Measurements from ENCODE around the gene SLC16A6. TPM values are rescaled to one million over a fixed set of nuclear protein-coding genes. Genes with fewer than 3 reads are reported as not detected.
"Not testable (repeated sequence)": the region's sequence is repeated elsewhere in the genome, so short reads cannot be mapped to it uniquely, and the experiment has no call there.

SLC16A6 gene
- total RNA-seq, 4 donors from 2014 or later: 1.1 to 1.7 TPM; not detected in 2

DNA sequence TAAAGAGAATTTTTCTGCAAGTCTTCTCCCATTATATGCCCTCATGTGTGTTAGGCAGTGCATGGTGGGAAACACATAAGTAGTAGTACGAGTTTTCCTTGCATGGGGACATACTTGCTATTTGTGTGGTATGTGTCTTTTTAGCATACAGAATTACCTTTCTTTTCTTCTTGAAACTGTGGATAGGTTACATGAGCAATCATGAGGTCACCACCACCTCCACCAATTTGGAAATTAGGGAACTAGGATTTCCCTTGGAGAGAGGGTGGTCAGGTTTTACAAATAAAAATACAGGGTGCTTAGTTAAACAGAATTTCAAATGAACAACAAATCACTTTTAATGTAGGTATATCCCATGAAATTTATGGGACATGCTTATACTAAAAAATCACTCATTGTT is 59.4 kb downstream of the SLC16A6 start:
- Histone ChIP-seq H3K4me3 (no peak overlapping the region), H3K9me3 (no peaks in the 10 kb centered on the region), H3K36me3 (no peaks in the 10 kb centered on the region), H3K27me3 (no peaks in the 10 kb centered on the region), H3K27ac (no peak overlapping the region), H3K4me1 (no peaks in the 10 kb centered on the region)
- TF ChIP-seq, protein P1, sequence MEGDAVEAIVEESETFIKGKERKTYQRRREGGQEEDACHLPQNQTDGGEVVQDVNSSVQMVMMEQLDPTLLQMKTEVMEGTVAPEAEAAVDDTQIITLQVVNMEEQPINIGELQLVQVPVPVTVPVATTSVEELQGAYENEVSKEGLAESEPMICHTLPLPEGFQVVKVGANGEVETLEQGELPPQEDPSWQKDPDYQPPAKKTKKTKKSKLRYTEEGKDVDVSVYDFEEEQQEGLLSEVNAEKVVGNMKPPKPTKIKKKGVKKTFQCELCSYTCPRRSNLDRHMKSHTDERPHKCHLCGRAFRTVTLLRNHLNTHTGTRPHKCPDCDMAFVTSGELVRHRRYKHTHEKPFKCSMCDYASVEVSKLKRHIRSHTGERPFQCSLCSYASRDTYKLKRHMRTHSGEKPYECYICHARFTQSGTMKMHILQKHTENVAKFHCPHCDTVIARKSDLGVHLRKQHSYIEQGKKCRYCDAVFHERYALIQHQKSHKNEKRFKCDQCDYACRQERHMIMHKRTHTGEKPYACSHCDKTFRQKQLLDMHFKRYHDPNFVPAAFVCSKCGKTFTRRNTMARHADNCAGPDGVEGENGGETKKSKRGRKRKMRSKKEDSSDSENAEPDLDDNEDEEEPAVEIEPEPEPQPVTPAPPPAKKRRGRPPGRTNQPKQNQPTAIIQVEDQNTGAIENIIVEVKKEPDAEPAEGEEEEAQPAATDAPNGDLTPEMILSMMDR (IDR thresholded peaks at IDR 0.05): no peak
- no peak for TF ChIP-seq POLR2A (IDR thresholded peaks at IDR 0.05)
- no peak for DNase-seq

DNA sequence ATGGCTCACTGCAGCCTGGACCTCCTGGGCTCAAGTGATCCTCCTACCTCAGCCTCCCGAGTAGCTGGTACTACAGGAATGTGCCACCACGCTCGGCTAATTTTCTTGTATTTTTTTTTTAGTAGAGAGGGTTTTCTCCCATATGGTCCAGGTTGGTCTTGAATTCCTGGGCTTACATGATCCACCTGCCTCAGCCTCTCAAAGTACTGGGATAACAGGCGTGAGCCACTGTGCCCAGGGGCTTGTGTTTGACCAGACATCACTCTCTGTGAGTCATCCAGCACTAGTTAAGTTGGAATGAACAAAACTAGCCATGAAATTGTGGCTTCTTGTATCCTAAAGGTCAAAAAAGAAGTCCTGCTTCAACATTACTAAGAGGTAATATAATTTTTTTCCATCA is 59.8 kb downstream of the SLC16A6 start:
- not testable (repeated sequence) for H3K9me3 ChIP-seq, H3K36me3 ChIP-seq, H3K27ac ChIP-seq, H3K27me3 ChIP-seq, H3K4me1 ChIP-seq, H3K4me3 ChIP-seq
- DNase-seq: peak in 1 of 3 donors; percentile 30

DNA sequence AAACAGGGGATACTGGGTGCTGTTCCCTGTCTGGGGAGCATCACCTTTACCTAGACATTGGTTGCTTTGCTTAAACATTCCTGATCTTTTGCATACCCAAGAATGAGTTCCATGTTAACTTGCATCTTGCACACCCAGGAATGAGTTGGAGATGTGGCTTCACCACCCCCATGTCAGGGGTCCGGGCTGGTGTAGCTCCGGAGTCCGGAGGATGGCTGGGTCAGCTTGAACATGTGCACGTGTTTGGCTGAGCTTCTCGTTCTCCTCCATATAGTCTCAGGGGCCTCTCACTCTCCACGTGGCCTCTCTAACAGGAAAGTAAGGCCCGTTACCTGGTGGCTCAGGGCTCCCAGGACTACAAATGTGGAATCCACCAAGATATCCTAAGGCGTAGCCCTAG is 61.3 kb downstream of the SLC16A6 start:
- Histone ChIP-seq H3K9me3 (no peaks in the 10 kb centered on the region), H3K4me3 (no peak overlapping the region), H3K27me3 (no peaks in the 10 kb centered on the region), H3K27ac (no peak overlapping the region), H3K4me1 (no peaks in the 10 kb centered on the region), H3K36me3 (no peaks in the 10 kb centered on the region)
- DNase-seq: no peak
- TF ChIP-seq, protein P1 (IDR thresholded peaks at IDR 0.05): no peak
- no peak for TF ChIP-seq POLR2A (IDR thresholded peaks at IDR 0.05)

DNA sequence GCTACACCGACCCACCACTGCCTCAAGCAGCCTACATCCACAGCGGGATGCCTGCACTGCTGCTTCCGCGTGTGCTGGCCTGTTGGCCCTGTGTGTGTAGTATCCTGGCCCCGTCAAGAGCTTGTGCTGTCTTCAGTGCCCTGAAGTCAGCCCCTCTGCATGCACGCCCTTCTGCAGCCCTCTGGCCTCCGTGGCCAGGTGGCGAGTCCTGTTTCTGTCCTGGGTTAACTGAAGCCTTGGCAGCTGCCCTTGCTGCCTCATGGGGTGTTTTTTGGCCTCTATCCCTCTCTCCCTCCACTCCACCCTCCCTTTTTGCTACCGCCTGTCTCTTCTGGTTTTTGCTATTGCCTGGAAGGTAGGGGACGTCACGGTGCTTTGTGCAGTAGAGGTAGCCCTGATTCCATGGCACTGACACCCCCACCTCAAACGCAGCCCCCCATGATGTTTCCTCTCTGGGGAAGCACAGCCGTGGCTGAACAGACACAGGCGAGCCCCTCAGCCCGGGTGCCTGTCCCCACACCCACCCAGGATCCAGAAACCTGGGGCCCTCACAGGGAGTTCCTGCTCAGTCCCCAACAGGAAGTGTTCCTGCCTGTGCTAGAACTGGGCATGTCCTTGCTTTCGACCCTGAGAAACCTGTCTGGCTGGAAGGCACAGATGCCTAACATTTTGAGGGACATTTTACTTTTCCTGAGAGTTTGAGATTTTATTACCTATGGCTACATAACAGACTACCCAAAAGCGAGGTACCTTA is 61.9 kb downstream of the SLC16A6 start:
- no peak overlapping the region for H3K27ac ChIP-seq
- no peaks in the 10 kb centered on the region for H3K9me3 ChIP-seq
- H3K27me3 ChIP-seq: no peaks in the 10 kb centered on the region
- no peak overlapping the region for H3K4me3 ChIP-seq
- H3K36me3 ChIP-seq: no peaks in the 10 kb centered on the region
- no peaks in the 10 kb centered on the region for H3K4me1 ChIP-seq
- peak in 1 of 3 donors; percentile 39 for DNase-seq
- TF ChIP-seq POLR2A (IDR thresholded peaks at IDR 0.05): no peak
- TF ChIP-seq, protein P1 (IDR thresholded peaks at IDR 0.05): no peak

DNA sequence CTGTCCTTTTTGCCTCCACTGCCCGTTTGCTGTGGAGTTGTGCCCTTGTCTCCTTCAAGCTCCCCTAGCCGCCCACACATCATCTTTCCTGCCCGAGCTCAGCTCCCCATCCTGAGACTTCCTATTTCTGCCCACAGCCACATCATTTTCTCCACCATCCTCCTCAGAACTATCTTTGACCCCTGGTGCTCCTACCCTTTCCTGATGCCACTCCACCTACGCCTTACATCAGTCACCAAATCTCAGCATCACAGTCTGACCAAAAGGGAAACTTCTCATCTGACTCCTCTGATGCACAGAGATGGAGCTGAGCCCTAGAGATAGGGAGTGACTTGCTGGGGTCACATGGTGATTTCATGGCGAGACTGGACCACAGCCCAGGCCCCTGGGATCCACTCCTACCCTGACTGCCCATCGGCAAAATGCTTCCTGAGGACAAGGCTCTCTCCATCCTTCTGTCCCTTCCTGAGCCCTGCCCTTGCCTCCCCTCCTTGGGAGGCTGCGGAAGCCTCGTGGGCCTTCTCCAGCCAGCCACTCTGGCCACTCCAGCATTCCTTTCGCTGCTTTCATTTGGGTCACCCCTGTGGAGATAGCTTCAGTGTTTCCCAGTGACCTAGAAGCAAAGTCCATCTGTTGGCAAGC is 62.8 kb downstream of the SLC16A6 start:
- peak in 1 of 3 donors; percentile 13 for DNase-seq
- H3K27ac ChIP-seq, H3K27me3 ChIP-seq, H3K4me1 ChIP-seq, H3K36me3 ChIP-seq, H3K9me3 ChIP-seq, H3K4me3 ChIP-seq: not testable (repeated sequence)

DNA sequence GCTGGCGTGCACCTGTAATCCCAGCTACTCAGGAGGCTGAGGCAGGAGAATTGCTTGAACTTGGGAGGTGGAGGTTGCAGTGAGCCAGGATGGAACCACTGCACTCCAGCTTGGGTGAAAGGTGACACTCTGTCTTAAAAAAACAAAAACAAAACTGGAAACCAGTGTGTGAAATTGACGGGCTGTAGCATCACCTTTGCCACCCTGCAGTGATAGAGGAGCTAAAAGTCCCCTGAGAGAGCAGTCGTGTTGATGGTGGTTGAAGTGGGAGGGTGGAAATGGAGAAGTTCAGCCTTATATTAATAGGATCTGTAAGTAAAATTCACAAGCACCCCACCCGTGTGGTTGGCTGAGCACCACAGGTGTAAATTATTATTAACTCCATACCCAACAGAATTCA is 65.9 kb downstream of the SLC16A6 start:
- not testable (repeated sequence) for H3K9me3 ChIP-seq, H3K36me3 ChIP-seq, H3K4me3 ChIP-seq, H3K4me1 ChIP-seq, H3K27me3 ChIP-seq
- H3K27ac ChIP-seq: peak overlapping the region in 1 of 4 donors; percentile 17
- DNase-seq: peak in 1 of 3 donors; percentile 40

DNA sequence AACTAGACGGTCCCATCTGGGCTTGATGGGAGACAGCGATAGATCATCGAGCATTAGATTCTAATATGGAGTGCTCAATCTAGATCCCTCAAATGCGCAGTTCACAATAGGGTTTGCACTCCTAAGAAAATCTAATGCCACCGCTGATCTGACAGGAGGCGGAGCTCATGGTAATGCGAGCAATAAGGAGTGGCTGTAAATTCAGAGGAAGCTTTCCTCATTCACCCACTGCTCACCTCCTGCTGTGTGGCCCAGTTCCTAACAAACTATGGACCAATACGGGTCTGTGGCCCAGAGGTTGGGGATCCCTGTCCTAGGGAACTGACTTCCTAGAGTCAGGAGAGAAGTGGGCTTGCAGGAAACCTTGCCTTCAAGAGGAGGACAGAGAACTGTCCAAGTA is 68.3 kb downstream of the SLC16A6 start:
- Histone ChIP-seq H3K9me3 (no peaks in the 10 kb centered on the region), H3K4me3 (no peak overlapping the region), H3K27ac (no peak overlapping the region), H3K4me1 (no peaks in the 10 kb centered on the region), H3K27me3 (no peaks in the 10 kb centered on the region), H3K36me3 (no peaks in the 10 kb centered on the region)
- DNase-seq: no peak
- TF ChIP-seq, protein P1 (IDR thresholded peaks at IDR 0.05): no peak
- TF ChIP-seq POLR2A (IDR thresholded peaks at IDR 0.05): no peak
